Heart right ventricle (tissue), 16 donors: ENCODE data around the gene GARRE1. TPM values are rescaled to one million over a fixed set of nuclear protein-coding genes. Genes with fewer than 3 reads are reported as not detected.
"Not testable (repeated sequence)": the region's sequence is repeated elsewhere in the genome, so short reads cannot be mapped to it uniquely, and the experiment has no call there.

Source experiments
- ATAC-seq, 8 donors: fragments of 200-7000 bp; cut with Tn5 transposase; one replicate each; pipeline ENCODE4 v1.9.1; 2020; ENCODE audit warnings: mild to moderate bottlenecking in 8 of 8, moderate library complexity in 8 of 8, moderate number of reproducible peaks in 1 of 8
- DNase-seq, 2 donors: peaks; one replicate each; pipeline ENCODE4 v3.0.0-alpha.2; 2020
- H3K27ac ChIP-seq, 10 donors: fragments of 200-600 bp; sonication (generic) in 2 of 10; one replicate each; pipeline versions ENCODE4 v1.5.0 to v1.8.0; 2020 to 2022; ENCODE audit warnings: mild to moderate bottlenecking in 3 of 10
- H3K27me3 ChIP-seq, 7 donors: fragments of 200-600 bp; one replicate each; pipeline ENCODE4 v1.8.0; 2021 to 2022; ENCODE audit warnings: mild to moderate bottlenecking in 2 of 7
- H3K36me3 ChIP-seq, 9 donors: fragments of 200-600 bp; sonication (generic) in 1 of 9; one replicate each; pipeline versions ENCODE4 v1.5.0 to v1.8.0; 2020 to 2022; ENCODE audit warnings: mild to moderate bottlenecking in 2 of 9
- H3K4me1 ChIP-seq, 9 donors: fragments of 200-600 bp; sonication (generic) in 1 of 9; one replicate each; pipeline versions ENCODE4 v1.5.0 to v1.8.0; 2020 to 2022; ENCODE audit warnings: mild to moderate bottlenecking in 4 of 9
- H3K4me3 ChIP-seq, 10 donors: fragments of 200-600 bp; sonication (generic) in 2 of 10; one replicate each; pipeline versions ENCODE4 v1.5.0 to v1.8.0; 2020 to 2022; ENCODE audit warnings: mild to moderate bottlenecking in 7 of 10, moderate library complexity in 2 of 10
- H3K9me3 ChIP-seq, 11 donors: fragments of 200-600 bp in 10 of 11; sonication (generic) in 2 of 11; one replicate each; pipeline versions ENCODE4 v1.5.0 to v1.8.0; 2013 to 2022; ENCODE audit warnings: mild to moderate bottlenecking in 2 of 11, control low read depth in 1 of 11, moderate library complexity in 1 of 11
- CTCF ChIP-seq, 9 donors: fragments of 200-600 bp; sonication (generic) in 2 of 9; IDR thresholded peaks; one replicate each; pipeline versions ENCODE4 v1.5.0 to v1.8.0; 2021 to 2022; ENCODE audit warnings: antibody characterized with exemption in 9 of 9, mild to moderate bottlenecking in 5 of 9, moderate library complexity in 1 of 9
- WGBS, 2 donors: extraction: QIAGEN DNeasy Blood & Tissue Kit; methylation state at CpG; one replicate each; pipeline ENCODE4 v1.1.7; 2013; ENCODE audit warnings: inconsistent platforms in 1 of 2; 5-methylcytosine and 5-hydroxymethylcytosine counted together
- intact Hi-C, 10 donors: fragments of 100-400 bp; cut with DNase I; formaldehyde crosslinking; loops; one replicate each; pipeline versions ENCODE4 v1.11.1 to v1.14.2; 2022
- polyA plus RNA-seq, 2 donors: library from polyadenylated mRNA; stranded (reverse); fragments of 200-250 nt; gene quantifications; one replicate each; pipeline ENCODE4 v1.2.3, GENCODE V29; 2013
- total RNA-seq, 10 donors: library from RNA; stranded (reverse); fragmentation: NEBNext Ultra II Directional in 3 of 10; extraction: Animal tissue kit (Norgen Biotek cat#: 25700) in 3 of 10; gene quantifications; one replicate each; pipeline versions ENCODE4 v1.2.1 to v1.2.4, GENCODE V29; 2021 to 2023
- donor health status: Arrhythmogenic right ventricular cardiomyopathy.
- donor health status: ischemic (EF 13 %, LVEDD 7.1; RV severe dilation, severe dysfunction).
- donor health status: healthy with polysubstance abuse.
- donor health status: DM: no; HTN: yes; CAD: no.
- donor health status: DM: no; HTN: no; CAD: no.
- donor health status: ischemic (EF 25% LVEDD 6.9; RV normal size, moderate dysfunction).
- donor health status: ischemic (EF 25% LVEDD 5.7; RV mildly dilated, moderate dysfunction).
- donor health status: healthy.
- donor health status: DM: yes; HTN: yes; CAD: no.
- donor health status: Ischemic cardiomyopathy.
- donor health status: ischemic (EF 35%, LVEDD 5.7; RV mildly dilated, moderate dysfunction).
- donor health status: nonischemic (EF 11% LVEDD 7.7; RV severe dilation, severe dysfunction).
- donor health status: DM: yes; HTN: yes; CAD: no.
- donor health status: PGD.
- donor health status: ischemic (EF 29% LVEDD 5.4; RV normal size, mild dysfunction).
- donor health status: nonischemic (EF 23%, LVEDD 6.1; RV moderate dilation, normal function).

GARRE1 gene
- total and polyA plus RNA-seq, 12 donors = 7.1 to 28.9 (median 23.0) TPM

DNA sequence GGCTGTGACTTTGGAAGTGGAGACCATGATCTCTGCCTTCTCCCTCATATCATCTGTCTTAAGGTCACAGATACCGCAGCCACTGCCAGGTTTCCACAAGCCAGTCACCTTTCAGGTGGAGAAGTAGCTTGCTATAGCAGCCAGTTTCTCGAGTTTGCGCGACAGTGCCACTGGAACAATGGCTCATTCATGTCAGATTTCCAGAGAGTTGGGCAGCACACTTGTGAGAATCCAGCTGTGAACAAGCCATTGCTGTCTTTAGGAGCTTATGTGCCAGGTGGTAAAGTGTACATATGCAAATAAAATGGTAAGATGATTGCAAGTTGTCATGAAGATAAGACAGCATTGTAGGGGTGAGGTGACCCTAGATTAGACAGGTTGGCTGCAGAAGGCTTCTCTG, 22.3 kb downstream of the GARRE1 start:
- no peak overlapping the region for H3K4me3 ChIP-seq
- H3K27me3 ChIP-seq = no peaks in the 10 kb centered on the region
- peak overlapping the region in 1 of 10 donors; percentile 38 for H3K27ac ChIP-seq
- TF ChIP-seq CTCF (IDR thresholded peaks at IDR 0.05) = no peak
- intact Hi-C loops = loop anchor here in 2 of 10 donors (5.0 to 10.0 kb wide), 2 partner anchors 36 to 58 kb away; no protein-coding TSS in a partner anchor
- ATAC-seq (no peak), DNase-seq (no peak)
- H3K4me1 ChIP-seq = peaks cover 4 to 64% (median 37%) of the 10 kb centered on the region in 9 donors
- peaks cover 0 to 16% (median 0%) of the 10 kb centered on the region in 9 donors for H3K36me3 ChIP-seq
- 61 to 64% methylated on average over 4 of the region's 4 CpGs for WGBS, 2 donors
- no peaks in the 10 kb centered on the region for H3K9me3 ChIP-seq

DNA sequence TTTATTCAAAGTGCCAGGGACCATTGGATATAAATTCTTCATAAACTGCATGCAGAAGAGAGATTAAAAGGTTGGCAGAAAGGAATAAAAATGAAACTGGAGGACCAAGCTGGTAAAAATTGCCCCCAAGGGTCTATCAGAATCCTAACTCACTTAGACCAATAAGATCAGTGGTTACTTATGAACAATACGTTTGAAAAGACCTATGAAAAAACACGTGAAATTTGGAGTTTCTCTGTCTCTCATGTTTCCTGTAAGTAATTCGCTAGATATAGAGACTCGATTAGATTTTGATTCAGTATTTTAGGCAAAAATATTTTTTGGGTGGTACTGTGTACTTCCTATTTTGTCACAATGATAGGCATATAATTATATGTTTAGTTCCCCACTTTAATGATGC, 22.9 kb downstream of the GARRE1 start:
- 62 to 70% methylated on average over 4 of the region's 4 CpGs for WGBS, 2 donors
- Histone ChIP-seq H3K27me3 (no peaks in the 10 kb centered on the region), H3K9me3 (no peaks in the 10 kb centered on the region), H3K4me1 (peaks cover 4 to 64% (median 35%) of the 10 kb centered on the region in 9 donors), H3K4me3 (no peak overlapping the region), H3K36me3 (peaks cover 0 to 17% (median 0%) of the 10 kb centered on the region in 9 donors), H3K27ac (peak overlapping the region in 2 of 10 donors; percentile 2 to 38)
- DNase-seq = no peak
- ATAC-seq = no peak
- intact Hi-C loops = loop anchor here in 2 of 10 donors (5.0 to 10.0 kb wide), 2 partner anchors 35 to 58 kb away; no protein-coding TSS in a partner anchor
- TF ChIP-seq CTCF (IDR thresholded peaks at IDR 0.05) = no peak

DNA sequence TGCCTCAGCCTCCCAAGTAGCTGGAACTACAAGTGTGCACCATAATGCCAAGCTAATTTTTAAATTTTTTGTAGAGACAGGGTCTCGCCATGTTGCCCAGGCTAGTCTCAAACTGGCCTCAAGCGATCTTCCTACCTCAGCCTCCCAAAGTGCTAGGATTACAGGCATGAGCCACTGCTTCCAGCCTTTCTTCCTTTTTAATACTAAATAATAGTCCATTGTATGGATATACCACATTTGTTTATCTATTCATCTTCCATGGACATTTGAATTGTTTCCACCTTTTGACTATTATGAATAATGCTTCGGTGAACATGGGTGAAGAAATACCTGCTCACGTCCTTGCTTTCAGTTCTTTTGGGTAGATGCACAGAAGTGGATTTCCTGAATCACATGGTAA, 24.4 kb downstream of the GARRE1 start:
- H3K27me3 ChIP-seq = no peaks in the 10 kb centered on the region
- peaks cover 0 to 20% (median 0%) of the 10 kb centered on the region in 9 donors for H3K36me3 ChIP-seq
- peaks cover 0 to 62% (median 38%) of the 10 kb centered on the region in 9 donors for H3K4me1 ChIP-seq
- no peaks in the 10 kb centered on the region for H3K9me3 ChIP-seq
- ATAC-seq (no peak), DNase-seq (no peak)
- no peak overlapping the region for H3K4me3 ChIP-seq
- TF ChIP-seq CTCF (IDR thresholded peaks at IDR 0.05) = no peak
- intact Hi-C loops = loop anchor here in 2 of 10 donors (5.0 to 10.0 kb wide), 2 partner anchors 34 to 56 kb away; no protein-coding TSS in a partner anchor
- WGBS, 2 donors = 89 to 92% methylated on average over 4 of the region's 4 CpGs
- no peak overlapping the region for H3K27ac ChIP-seq

DNA sequence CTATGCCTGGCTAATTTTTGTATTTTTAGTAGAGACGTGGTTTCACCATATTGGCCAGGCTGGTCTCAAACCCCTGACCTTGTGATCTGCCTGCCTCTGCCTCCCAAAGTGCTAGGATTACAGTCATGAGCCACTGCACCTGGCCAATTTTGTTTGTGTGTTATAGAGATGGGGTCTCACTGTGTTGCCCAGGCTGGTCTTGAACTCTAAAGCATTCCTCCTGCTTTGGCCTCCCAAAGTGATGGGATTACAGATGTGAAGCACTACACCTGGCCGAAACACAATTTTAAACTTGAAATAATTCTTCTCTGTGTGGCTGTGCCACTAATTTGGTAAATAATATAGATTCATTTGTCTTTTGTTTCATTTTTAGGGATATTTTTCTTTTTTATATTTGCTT, 27.1 kb downstream of the GARRE1 start:
- H3K9me3 ChIP-seq, ATAC-seq, DNase-seq, H3K27me3 ChIP-seq, H3K27ac ChIP-seq, intact Hi-C loops, H3K4me3 ChIP-seq: not testable (repeated sequence)
- H3K4me1 ChIP-seq = peaks cover 0 to 54% (median 23%) of the 10 kb centered on the region in 9 donors
- 98% methylated on average over 2 of the region's 2 CpGs for WGBS, 2 donors
- peaks cover 0 to 34% (median 0%) of the 10 kb centered on the region in 9 donors for H3K36me3 ChIP-seq
